HG02678 (cell line): ENCODE data around the gene DPH3.
"Not testable (repeated sequence)": the region's sequence is repeated elsewhere in the genome, so short reads cannot be mapped to it uniquely, and the experiment has no call there.

Experiments used
- ATAC-seq: cut with Tn5 transposase; IDR thresholded peaks from one replicate; pipeline ENCODE4 v1.9.1; 2021; ENCODE audit warnings: mild to moderate bottlenecking, moderate library complexity; ENCODE audit not compliant: unreplicated experiment

DPH3 gene

DNA sequence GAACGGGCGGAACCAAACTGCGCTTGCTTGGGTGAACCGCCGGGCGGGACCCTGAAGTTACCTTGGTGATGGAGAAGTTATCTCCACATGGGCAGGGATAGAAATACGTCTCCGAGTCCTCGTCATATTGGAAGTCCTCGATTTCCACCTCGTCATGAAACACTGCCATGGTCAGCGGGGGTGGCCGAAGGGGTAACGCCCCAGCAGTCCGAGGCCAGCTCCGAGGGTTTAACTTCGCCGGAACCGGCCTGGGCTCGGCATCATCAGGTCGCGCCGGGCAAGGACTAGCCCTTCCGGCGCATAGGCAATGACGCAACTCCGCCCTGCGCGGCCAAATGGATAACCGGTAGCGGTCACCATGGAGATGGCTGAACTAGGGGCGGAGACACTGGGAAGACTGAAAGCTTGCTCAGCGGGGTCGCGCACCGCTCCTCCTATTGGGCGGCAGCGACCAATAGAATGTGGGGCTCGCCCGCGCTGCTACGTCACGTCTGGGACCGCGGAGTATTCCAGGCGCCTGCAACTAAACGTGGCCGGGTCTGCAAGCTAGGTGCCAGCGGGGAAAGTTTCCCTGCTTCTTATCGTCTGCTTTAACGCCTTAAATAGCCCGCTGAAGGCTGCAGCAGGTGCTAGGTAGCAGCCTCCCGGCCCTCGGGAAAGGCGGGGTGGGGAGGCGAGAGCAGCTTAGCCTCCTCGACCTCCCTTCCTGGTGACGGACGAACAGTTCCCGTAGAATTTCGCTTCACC is at the start of gene DPH3, which contains the start of gene OXNAD1:
Gene DPH3, minus strand, starts transcription at position 236 of the 747 bp plus-strand sequence. Its CDS starts 67 bp downstream, at position 169.
Gene OXNAD1, plus strand, starts transcription at position 505 of the 747 bp plus-strand sequence. CDS start 5,741 bp downstream, outside the sequence.
- ATAC-seq: peak; percentile 99

DNA sequence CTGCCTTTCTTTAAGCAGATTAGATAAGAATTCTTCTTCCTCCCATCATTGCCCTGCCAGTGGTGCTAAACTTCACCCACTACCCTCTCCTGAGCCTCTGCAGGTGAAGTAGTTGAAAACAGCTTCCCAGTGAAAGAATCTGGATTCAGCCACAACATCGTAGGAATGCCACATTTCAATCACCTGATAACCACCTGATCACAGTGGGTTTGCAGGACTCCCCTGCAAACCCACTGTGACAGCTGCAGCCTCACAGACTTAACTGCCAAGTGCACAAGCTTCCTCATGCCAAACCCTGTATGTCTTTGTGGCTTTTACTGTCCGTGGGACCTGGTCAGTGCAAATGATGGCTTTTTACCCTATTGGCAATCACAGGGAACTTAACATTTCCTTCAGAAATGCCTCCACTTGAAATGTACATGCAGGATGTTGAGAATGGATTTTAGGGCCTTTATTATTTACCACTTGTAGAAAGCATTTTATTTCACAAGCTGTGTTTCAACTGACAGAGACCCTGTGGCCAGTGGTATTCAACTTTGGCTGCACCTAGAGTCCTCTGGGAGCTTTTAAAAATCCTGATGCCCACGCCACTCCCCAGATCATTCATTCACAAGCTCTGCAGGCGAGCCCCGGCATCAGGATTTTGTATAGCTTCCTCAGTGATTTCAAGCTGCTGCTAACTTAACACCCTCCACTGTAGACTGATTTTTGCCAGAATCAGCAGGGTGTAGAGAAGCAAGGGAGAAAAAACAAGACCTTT is 49.3 kb upstream of the DPH3 start:
- ATAC-seq: no peak

DNA sequence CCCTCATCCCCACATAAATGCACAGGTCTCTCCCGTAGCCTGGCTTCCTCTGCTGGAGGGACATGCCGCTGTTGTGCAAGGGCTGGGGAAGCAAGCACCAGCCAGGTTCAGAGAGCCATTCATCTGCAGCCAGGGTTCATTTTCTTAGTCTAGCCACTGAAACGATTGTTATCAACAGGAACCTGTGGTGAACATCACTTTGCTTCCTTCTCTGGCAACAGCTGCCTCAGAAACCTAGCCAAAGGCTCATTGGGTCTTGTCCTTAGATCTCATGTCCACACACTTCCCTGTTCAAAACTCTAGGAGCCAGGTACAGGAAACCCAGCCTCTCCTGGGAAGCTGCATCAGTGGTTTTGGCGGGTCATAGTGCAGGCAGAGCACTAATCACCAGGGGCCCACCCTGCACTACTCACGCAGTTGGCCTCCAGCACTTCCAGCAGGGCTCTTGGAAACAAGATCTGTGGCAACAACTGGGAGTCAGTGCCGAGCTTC is 47.3 kb upstream of the DPH3 start:
- peak; percentile 61 for ATAC-seq

DNA sequence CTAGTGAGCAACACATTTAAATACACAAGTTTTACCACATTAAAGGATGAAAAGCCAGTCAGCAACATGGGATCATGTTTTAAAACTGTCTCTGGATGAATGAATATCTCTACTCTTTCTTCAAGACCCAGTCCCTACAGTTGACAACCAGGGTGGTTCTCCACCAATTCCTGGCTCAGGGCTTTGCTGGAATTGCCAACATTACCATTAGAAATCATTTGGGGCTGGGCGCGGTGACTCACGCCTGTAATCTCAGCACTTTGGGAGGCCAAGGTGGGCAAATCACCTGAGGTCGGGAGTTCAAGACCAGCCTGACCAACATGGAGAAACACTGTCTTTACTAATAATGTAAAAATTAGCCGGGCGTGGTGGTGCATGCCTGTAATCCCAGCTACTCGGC is 45.7 kb upstream of the DPH3 start:
- ATAC-seq: not testable (repeated sequence)

DNA sequence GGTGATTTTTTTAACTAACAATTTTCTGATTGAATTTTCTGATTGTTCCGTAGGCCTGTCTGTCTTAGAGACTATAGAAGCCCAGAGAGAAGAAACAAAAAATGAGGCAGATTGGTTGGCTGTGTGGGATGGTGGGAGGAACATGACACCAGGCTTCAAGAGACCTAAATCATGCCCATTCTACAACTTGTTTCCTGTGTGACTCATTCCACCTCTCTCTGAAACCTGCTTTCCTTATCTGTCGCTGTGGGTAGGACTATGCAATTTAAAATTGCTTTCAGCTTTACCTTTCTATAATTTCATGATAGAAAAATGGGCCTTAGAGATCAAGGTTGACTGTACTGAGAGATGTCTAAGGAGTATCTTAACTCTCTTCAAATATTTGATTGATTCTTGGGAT is 44.8 kb upstream of the DPH3 start:
- peak; percentile 78 for ATAC-seq

DNA sequence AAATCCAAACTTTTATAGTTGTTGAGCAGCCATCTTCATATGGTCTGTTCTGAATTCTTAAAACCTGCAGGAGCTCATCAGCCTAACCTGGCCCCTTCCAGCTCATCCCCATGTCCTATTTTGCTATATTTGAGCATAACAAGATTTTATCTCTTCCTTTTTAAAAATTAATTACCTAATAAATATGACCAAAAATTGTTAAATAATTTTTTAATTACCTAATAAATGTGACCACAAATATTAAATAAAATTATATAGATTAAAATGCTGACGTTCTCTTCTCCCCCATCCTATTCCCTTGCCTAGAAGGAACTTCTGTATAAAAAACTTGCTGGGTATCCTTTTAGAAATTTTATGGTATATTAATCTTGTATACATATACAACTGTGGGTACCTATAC is 44.0 kb upstream of the DPH3 start:
- ATAC-seq: no peak

DNA sequence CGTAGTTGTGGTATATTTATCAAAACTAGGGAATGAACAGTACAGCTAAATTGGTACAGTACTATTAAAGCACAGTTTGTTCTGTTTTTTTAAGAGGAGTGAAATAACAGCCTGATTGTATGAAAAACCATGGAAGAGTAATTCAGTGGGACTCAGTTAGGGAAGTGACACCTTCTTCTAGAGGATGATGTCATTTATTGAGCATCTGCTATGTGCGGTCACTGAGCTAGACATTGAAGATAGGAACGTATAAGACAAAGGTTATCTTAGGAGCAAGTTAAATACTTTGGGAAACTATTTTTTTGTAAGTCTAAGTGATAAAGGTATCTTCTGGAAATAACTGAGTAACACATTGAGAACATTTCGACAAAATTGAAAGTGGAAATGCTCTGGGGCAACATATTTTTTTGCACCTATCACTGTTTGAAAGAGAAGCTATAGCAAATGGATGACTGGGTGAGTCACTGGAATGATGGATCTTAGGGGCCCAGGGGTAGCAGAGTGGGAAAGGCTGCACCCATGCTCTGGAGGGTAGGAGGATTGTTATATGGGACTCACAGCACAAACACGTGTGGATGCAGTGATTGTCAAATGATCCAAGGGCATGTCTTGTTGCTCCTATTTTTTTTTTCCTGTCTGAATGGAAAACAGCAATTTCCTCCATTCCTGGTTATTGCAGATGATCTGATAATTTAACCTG is 43.2 kb upstream of the DPH3 start:
- no peak for ATAC-seq

DNA sequence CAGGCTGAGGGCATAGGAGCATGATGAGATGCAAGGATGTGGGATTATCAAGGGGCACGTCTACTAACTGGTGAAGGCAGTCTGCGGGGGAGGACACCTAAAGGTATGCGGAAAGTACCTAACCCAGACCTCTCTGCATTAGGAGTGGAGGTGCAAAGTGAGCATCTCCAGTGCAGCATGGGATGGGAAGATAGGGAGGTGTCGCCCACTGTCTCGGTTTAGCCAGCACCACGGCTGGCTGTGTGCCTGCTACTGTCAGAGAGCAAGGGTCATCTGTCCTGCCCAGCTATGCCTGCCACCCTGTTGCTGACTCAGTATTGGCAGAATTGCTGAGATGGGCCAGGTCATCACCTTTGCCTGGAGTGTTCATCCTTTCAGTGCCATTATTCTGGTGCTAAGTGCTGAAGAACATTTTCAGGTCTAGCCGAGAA is 40.4 kb upstream of the DPH3 start:
- ATAC-seq: no peak

DNA sequence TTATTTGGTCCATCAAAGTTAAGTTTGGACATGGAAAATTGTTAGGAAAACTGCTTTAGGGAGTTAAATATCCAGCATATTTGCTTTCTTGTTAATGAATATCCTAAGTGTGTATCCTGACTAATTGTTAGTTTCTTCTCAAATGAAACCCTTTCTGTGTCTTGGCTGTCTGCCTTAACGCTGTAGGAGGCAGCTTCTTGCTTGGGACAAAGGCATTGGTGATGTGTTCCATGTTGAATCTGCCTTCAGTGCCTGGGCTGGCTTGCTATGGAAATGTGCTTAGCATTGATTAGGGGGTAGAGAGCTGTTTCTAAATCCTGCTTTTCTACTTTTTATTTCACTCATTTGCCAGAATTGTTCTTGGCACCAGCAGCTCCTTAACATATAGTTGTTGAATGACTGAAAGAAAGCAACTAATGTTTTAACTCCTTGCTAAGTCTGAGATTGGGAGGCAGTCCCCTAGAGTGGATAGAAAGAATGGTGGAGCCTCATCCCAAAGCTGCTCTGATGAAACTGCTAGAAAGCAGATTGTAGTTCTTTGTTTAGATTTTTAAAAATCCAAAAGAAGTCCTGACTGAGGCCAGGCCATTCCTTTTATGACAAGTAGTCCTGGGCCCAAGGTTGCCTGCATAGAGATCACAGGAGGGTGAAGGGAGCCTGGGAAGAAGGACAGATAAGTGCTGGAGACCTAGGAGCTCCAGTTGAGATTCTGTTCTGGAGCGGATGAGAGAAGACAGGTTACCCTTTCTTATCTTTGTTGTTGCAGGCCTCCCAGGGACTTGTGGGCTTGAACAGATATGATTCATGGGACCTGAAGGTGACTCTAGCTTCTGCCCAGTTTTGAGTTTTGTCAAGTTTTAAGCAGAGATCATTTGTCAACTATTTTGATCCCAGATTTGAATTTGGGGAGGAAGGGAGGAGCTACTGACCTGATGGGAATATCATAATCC is 39.6 kb upstream of the DPH3 start:
- ATAC-seq: no peak

DNA sequence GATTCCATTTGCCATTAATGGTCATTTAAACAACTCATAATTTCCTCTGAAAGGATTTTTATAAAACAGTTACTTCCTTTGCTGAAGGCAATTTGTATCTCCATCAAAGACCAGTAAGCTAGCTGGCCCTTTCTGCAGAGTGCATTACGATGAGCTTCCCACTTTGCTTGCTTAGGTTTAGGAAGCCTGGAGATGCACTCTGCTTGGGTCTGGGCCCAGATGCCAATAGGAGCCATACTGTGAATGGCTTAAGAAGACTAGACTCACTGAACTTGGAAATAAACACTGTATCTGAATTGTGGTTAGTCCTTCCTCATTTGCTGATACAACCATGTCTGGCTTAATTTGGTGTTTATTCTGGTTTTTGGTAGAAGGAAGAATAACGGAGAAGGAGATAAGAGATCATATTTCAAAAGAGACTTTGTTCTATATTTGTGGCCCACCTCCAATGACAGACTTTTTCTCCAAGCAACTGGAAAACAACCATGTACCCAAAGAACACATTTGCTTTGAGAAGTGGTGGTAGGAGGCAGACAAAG is 38.4 kb upstream of the DPH3 start:
- no peak for ATAC-seq

DNA sequence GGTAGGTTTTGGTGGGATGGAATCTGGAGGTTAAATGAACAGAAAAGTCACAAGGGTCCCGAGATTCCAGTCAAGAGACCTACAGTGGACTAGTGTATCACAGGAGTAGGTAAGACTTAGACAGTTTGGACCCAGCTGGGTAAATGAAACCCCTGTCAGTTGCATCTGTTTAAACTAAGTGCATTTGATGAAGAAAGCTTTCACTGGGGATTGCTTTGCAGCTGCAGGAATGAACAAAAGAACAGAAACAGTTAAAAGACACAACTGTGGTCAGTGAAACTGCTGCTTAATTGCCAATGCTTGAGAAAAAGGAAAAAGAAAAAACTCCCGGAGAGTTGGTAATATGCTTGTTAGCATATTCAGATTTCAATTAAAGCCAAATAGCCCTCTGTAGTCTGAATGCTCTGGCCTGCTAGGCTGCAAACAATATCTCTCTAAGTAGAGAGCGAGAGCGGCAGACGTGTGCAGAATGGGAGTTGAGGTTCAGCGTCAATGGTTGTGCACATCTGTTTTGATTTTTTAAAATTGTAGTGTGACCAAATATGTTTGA is 37.4 kb upstream of the DPH3 start:
- ATAC-seq: no peak

DNA sequence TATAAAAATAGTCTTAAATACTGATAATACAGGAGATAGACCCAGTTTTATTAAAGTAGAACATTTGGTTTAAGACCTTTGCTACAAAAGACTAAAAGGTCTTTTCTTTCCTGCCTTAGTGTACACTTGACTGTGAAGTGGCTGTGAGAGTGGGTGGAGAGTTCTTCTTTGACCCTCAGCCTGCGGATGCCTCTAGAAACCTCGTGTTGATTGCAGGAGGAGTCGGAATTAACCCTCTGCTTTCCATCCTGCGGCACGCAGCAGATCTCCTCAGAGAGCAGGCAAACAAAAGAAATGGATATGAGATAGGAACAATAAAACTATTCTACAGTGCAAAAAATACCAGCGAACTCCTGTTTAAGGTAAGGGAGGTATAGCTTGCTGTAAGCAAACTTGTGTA is 36.8 kb upstream of the DPH3 start:
- ATAC-seq: no peak

DNA sequence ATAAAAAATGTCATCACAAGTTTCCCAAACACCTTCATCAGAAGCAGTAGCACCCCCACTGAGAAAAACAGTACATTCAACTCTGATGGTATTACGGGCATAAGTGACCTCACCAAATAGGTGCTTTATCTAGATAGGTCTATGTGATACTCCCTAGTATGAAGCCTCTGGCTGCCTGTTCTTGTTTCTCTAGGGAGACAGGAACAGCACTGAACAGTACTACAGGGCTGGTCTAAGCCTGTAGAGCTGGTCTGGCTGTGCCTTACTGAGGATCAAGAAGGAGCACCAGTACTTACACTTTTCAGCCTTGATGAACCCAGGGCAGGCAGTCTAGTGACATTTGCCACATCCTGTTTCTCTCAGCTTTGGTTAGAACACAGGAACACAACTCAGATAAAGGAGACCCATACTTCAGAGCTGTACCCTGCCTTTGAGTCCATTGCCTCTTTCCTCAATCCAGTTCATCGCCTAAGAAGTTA is 36.2 kb upstream of the DPH3 start:
- peak; percentile 64 for ATAC-seq

DNA sequence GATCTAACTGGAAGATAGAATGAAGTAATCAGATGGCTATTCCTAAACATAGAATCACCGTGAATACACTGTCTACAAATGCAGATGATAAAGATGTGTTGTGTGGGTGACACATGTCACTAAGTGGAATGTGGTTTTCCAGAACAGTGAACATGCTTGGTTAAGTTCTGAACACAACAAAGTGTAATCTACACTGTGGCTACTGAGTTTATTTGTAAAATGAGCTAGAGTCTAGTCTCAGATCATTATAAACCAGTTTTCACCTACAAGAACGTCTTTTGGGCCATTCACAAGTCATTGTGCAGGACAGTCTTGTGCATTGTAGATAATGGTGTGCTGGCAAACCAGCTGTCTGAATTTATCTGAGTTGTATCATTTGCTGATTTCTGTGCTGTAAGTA is 35.6 kb upstream of the DPH3 start:
- peak; percentile 45 for ATAC-seq

DNA sequence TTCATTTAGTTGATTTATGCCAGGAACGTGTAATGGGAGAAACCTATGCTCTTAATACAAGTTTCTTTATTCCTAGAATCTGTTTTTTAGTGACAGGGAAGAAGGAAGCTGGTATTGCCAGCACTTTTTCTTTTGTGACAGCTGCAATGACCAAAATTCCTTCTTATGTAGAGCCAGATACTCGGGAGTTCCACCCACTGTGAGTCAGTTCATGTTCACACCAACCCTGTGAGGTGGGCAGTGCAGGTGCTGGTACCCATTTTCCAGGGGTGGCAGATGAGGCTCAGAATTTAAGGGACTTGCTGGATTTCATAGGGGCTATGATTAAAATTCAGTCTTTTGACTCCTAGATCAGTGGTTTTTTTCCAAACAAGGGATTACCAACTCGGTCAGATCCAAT is 35.0 kb upstream of the DPH3 start:
- ATAC-seq: no peak

DNA sequence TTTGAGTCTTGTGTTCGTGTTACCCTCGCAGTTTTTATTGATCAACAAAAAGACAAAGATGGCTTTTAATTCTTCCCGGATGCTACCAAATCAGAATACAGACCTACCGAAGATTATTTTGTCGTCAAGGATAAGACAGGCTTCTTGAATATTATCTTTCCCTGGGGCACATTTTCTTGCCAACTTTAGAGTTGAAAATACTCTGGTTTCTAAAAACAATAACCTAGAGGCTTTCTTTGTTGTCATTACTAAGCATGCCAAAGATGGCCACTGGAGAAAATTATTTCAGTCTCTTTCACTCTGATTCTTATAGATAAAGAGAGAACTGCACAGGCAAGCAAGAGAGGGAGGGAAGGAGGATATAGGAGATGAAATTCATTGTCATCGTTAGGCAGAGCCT is 34.1 kb upstream of the DPH3 start:
- no peak for ATAC-seq

DNA sequence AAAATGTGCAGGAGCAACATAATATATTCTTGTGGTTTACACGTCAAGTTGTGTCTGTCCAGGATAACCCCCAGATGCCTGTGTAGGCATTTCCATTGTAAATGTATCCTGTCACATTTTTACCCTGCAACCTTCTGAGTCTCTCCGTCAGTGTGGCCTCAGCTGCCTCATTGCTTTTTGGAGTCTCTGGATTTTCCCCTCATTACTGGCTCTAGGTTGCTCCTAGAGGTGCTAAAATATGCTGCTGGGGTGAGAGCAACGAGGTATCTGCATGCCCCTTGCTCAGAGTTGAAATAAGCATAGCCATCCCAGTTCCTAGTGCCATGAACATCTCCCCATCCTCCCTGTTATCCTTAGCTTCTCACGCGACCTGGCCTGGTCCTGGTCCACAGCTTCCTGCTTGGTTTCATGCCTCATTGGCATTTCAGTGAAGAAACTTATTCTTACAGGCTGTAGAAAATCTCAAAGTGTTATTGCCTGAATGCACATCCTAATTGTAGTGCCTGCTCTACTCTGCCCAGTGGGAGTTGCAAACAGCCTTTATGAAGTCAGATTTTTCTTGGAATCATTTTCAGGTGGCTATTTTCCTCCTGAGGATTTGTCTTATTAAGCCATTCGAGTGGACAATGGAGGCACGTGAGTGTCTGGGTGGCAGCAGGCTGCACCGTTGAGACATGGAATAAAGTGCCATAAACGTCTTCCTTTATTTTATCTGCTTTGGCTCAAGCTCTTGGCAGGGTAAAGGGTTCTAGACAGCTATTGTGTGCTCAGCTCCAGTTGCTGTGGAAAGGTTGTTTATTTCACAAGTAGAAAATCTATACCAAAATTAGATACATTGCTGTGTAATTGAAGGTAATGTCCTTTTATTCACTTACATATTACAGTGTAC is 33.5 kb upstream of the DPH3 start:
- ATAC-seq: no peak

DNA sequence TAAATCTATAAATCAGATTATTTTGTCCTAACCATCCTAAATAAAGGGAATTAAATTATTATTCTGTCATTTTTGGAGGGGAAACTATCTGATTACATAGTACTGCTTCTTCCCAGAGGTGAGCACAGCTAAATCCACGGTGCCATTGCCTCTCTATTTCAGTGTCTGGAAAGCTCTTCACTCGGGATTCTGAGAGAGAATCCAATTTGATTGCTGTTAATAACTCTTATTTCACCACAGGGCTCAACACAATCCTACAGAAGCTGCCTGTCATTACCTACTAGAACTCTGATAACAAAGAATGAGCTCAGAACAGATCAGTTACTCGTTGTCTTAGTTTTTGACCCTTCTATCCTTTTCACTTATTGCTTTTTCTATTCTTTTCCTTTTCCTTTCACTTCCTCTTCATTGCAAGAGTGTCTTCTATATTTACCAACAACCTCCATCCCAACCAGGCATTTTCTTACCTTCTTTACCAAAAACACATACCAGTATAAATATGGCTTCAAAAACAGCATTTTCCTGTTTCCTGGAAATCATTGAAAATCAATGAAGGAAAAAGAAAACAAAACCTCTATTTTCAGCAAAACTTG is 30.7 kb upstream of the DPH3 start:
- no peak for ATAC-seq
